Panc1 (cell line): ENCODE measurements around the gene PCNT. TPM values are rescaled to one million over a fixed set of nuclear protein-coding genes. Genes with fewer than 3 reads are reported as not detected.

Source experiments
- ATAC-seq: fragments of 200-7000 bp; cut with Tn5 transposase; 2 replicates; pipeline ENCODE4 v1.9.1; 2020; ENCODE audit warnings: mild to moderate bottlenecking, moderate library complexity
- BruUV-seq: library from RNA; stranded (reverse); fragments of 400-500 nt; replicated peaks from 2 replicates; lab custom pipeline; 2021; lab: Mats Ljungman, UMichigan
- CTCF ChIA-PET: fragments of 300-600 bp; sonication (Branson Sonifier 250); formaldehyde crosslinking; loops from one replicate; lab custom pipeline; 2022; ENCODE audit warnings: antibody characterized with exemption; lab: Charles Lee
- POLR2A ChIA-PET: fragments of 300-600 bp; sonication (Branson Sonifier 250); formaldehyde crosslinking; loops from one replicate; lab custom pipeline; 2022; ENCODE audit warnings: antibody characterized with exemption; lab: Charles Lee
- DNase-seq: peaks from one replicate; pipeline ENCODE4 v3.0.0-alpha.2; 2010; ENCODE audit warnings: low read depth, low spot score
- H3K27ac ChIP-seq: 2 replicates; pipeline ENCODE4 v1.5.1; 2011; ENCODE audit warnings: mild to moderate bottlenecking, low read length, inconsistent platforms
- H3K27me3 ChIP-seq: fragments of 200-500 bp; sonication (Bioruptor generic); 2 replicates; pipeline ENCODE4 v1.6.0; 2014; ENCODE audit warnings: low read length, inconsistent platforms; ENCODE audit not compliant: control insufficient read depth, insufficient read depth
- H3K36me3 ChIP-seq: fragments of 200-500 bp; sonication (Bioruptor generic); 2 replicates; pipeline ENCODE4 v1.5.1; 2014; ENCODE audit warnings: inconsistent platforms, mild to moderate bottlenecking, low read length, moderate library complexity; ENCODE audit not compliant: control insufficient read depth, insufficient read depth
- H3K4me1 ChIP-seq: 2 replicates; pipeline ENCODE4 v1.5.1; 2011; ENCODE audit warnings: inconsistent platforms, mild to moderate bottlenecking, low read length, moderate library complexity; ENCODE audit not compliant: control insufficient read depth, insufficient read depth
- H3K4me3 ChIP-seq, 2 experiments: 2 replicates each; pipeline ENCODE4 v1.5.1; 2011 to 2012; ENCODE audit warnings: low read depth in 2 of 2, low read length in 2 of 2, mild to moderate bottlenecking in 2 of 2, inconsistent platforms in 1 of 2, moderate library complexity in 1 of 2
- H3K9me3 ChIP-seq: fragments of 200-500 bp; sonication (Bioruptor generic); 2 replicates; pipeline ENCODE4 v1.5.1; 2014; ENCODE audit warnings: low read depth, mild to moderate bottlenecking, inconsistent platforms, low read length, moderate library complexity; ENCODE audit not compliant: control insufficient read depth, insufficient read depth
- CTCF ChIP-seq: fragments of 450-650 bp; IDR thresholded peaks from 2 replicates; pipeline ENCODE4 v1.5.1; 2017; ENCODE audit warnings: mild to moderate bottlenecking
- POLR2AphosphoS5 ChIP-seq: IDR thresholded peaks from 2 replicates; pipeline ENCODE4 v1.6.1; 2012; ENCODE audit warnings: mild to moderate bottlenecking, low read depth, low read length, moderate library complexity
- REST ChIP-seq, 2 experiments: IDR thresholded peaks; 2 replicates each; pipeline ENCODE4 v1.6.1; 2011 to 2012; ENCODE audit warnings: low read depth in 2 of 2, control low read depth in 1 of 2, low read length in 1 of 2, mild to moderate bottlenecking in 1 of 2, moderate library complexity in 1 of 2; ENCODE audit not compliant: insufficient read depth in 1 of 2
- SIN3A ChIP-seq: IDR thresholded peaks from 2 replicates; pipeline ENCODE4 v1.6.1; 2012; ENCODE audit warnings: low read depth, mild to moderate bottlenecking, low read length, moderate library complexity, borderline replicate concordance; ENCODE audit not compliant: insufficient read depth
- TCF7L2 ChIP-seq: IDR thresholded peaks from 2 replicates; pipeline ENCODE4 v1.6.1; 2011; ENCODE audit warnings: mild to moderate bottlenecking, low read depth, low read length, inconsistent platforms
- in situ Hi-C: cut with HindIII; loops from 2 replicates; pipeline ENCODE4 v1.10.0; 2016; ENCODE audit warnings: low sequenced_read_pairs, low pct_unique_long_range_greater_than_20kb
- intact Hi-C: fragments of 100-400 bp; cut with micrococcal nuclease; formaldehyde crosslinking; loops from one replicate; pipeline ENCODE4 v1.10.0; 2022; ENCODE audit not compliant: unreplicated experiment
- total RNA-seq: library from RNA; stranded (reverse); gene quantifications from one replicate; pipeline ENCODE4 v1.2.1, GENCODE V29; 2021; ENCODE audit not compliant: unreplicated experiment

PCNT gene
- total RNA-seq, 1 experiment from 2014 or later = 44.3 TPM

- Histone ChIP-seq H3K27ac (no peak overlapping the region), H3K4me3 (no peak overlapping the region), H3K9me3 (no peaks in the 10 kb centered on the region), H3K27me3 (no peaks in the 10 kb centered on the region), H3K4me1 (no peaks in the 10 kb centered on the region), H3K36me3 (peaks cover 2% of the 10 kb centered on the region)
- ChIA-PET CTCF (no interaction called here), POLR2A (no interaction called here)
- no TSS peak for BruUV-seq
- in situ Hi-C loops = no loop called here
- intact Hi-C loops = no loop called here
- no peak for TF ChIP-seq POLR2AphosphoS5
- no peak for TF ChIP-seq CTCF
- TF ChIP-seq SIN3A = no peak
- TF ChIP-seq TCF7L2 = no peak
- no peak for TF ChIP-seq REST (IDR thresholded peaks at IDR 0.05; ENCODE audit: insufficient read depth in 1 of 2, low read depth in 2 of 2, low read length in 1 of 2)
- DNase-seq = no peak
- no peak for ATAC-seq
Observed at GRCh38 chr21:46356005-46356338, 32.0 kb downstream of the PCNT start.

- no peaks in the 10 kb centered on the region for H3K4me1 ChIP-seq
- BruUV-seq = no TSS peak
- H3K9me3 ChIP-seq = no peaks in the 10 kb centered on the region
- H3K27me3 ChIP-seq = no peaks in the 10 kb centered on the region
- peaks cover 6% of the 10 kb centered on the region for H3K36me3 ChIP-seq
- ChIA-PET POLR2A (no interaction called here), CTCF (no interaction called here)
- in situ Hi-C loops (no loop called here), intact Hi-C loops (no loop called here)
- no peak for TF ChIP-seq REST (IDR thresholded peaks at IDR 0.05; ENCODE audit: insufficient read depth in 1 of 2, low read depth in 2 of 2, low read length in 1 of 2)
- no peak for TF ChIP-seq CTCF
- no peak for TF ChIP-seq SIN3A
- no peak for TF ChIP-seq TCF7L2
- ATAC-seq (no peak), DNase-seq (no peak)
- H3K4me3 ChIP-seq = no peak overlapping the region
- no peak overlapping the region for H3K27ac ChIP-seq
Observed at GRCh38 chr21:46356494-46357334, 32.8 kb downstream of the PCNT start.
